Measurements from ENCODE around the gene IL32. TPM values are rescaled to one million over a fixed set of nuclear protein-coding genes. Genes with fewer than 3 reads are reported as not detected.

The IL32 gene
- total RNA-seq, 2 donors from 2014 or later = 265 to 865 TPM

DNA sequence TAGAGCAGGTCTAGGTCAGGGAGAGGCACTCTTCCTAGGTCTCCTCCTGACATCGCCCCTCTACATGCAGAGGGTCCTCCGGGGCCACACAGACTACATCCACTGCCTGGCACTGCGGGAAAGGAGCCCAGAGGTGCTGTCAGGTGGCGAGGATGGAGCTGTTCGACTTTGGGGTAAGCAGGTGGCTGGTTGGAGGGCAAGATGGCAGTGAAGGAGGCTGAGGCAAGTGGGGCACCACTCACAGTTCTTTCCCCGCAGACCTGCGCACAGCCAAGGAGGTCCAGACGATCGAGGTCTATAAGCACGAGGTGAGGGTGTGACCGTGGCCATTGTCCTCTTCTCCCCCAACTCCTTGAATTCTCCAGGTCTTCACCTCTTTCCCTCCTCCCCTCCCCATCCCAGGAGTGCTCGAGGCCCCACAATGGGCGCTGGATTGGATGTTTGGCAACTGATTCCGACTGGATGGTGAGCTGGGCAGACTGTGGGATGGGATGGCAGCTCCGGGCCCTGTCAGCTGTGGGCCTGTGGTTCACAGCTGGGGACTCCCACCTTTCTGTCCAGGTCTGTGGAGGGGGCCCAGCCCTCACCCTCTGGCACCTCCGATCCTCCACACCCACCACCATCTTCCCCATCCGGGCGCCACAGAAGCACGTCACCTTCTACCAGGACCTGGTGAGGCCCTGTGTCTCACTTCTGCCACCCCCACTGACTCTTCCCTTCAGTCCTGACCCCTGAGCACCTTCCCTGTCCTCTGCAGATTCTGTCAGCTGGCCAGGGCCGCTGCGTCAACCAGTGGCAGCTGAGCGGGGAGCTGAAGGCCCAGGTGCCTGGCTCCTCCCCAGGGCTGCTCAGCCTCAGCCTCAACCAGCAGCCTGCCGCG, 38.6 kb upstream of the IL32 start:
- ATAC-seq (no peak), DNase-seq (no peak)

DNA sequence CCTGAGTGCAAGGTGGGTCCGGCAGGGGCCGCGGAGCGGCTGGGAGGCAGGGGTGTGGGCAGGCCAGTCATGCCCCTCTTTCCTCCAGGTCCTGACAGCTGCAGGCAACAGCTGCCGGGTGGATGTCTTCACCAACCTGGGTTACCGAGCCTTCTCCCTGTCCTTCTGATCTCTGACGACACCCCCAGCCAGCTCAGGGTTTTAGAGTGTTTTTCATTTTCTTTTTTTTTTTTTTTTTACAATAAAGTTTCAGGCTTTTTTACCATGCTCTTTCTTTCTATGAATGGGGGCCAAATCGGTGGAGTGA, 38.0 kb upstream of the IL32 start:
- DNase-seq (no peak), ATAC-seq (no peak)
- intact Hi-C loops (cut with DNase I, micrococcal nuclease) = no loop called here

More for the DNA sequence above, 38.6 kb upstream of the IL32 start:
- intact Hi-C loops (cut with DNase I, micrococcal nuclease) = no loop called here

DNA sequence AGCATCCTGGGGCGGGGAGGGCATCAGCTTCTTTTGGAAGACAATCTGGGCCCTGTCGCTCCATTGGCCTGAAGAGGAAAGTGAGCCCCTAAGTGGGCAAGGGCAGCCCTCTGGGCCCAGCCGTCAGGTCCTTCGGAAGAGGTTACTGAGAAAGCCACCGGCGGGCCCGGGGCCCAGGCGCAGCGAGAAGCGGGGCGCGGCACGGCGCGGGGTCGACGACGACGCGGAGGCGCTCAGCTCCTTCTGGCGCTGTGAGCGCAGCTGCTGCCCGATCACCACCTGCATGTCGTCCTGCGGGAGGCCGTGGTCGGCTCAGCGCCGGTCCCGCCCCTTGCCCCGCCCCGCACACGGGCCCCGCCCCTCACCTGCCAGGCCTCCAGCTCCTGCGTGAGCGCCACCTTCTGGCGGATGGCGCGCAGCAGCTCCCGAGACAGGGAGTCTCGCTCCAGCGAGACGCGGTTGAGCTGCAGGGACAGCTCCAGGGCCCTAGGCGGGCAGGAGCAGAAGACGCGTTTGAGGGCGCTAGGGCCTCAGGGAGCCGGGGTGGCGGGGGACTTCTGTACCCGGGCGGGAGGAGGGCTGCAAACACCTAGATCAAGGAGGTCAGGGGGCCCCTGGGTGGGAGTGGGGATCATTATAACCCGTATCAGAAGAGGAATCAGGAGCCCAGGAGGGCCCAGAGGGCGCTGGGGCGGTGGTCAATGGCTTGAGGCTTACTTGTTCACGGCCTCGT, 37.3 kb upstream of the IL32 start:
- ATAC-seq (peak; percentile 61), DNase-seq (peak; percentile 78 to 93)
- intact Hi-C loops (cut with DNase I, micrococcal nuclease) = no loop called here

DNA sequence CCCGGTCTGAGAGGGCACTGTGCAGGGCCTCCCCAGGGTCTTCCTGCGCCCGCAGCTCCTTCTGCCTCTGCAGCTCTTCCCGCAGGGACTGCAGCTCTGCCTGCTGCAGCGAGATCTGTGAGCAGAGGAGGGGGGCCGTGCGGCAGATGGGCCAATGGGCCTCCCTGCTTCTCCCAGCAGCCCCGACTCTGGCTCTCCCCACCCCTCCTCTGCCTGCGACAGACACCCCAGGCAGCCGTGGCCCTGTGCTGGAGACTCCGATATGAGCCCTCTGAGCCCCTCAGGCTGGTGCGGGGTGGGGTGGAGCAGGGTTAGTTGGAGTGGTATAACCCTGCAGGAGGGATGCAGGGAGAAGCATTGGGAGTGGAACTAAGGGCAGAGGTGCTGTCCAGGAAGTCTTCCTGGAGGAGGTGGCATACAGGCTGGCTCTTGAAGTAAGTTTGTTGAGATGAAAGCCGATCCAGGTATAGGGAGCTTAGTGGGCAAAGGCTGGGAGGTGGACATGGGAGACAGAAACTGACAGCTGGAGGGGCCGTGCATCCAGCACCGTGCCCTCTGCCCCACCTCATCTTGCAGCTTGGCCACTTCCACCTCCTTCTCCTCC, 36.6 kb upstream of the IL32 start:
- DNase-seq = no peak
- ATAC-seq = no peak
- intact Hi-C loops (cut with DNase I, micrococcal nuclease) = no loop called here

DNA sequence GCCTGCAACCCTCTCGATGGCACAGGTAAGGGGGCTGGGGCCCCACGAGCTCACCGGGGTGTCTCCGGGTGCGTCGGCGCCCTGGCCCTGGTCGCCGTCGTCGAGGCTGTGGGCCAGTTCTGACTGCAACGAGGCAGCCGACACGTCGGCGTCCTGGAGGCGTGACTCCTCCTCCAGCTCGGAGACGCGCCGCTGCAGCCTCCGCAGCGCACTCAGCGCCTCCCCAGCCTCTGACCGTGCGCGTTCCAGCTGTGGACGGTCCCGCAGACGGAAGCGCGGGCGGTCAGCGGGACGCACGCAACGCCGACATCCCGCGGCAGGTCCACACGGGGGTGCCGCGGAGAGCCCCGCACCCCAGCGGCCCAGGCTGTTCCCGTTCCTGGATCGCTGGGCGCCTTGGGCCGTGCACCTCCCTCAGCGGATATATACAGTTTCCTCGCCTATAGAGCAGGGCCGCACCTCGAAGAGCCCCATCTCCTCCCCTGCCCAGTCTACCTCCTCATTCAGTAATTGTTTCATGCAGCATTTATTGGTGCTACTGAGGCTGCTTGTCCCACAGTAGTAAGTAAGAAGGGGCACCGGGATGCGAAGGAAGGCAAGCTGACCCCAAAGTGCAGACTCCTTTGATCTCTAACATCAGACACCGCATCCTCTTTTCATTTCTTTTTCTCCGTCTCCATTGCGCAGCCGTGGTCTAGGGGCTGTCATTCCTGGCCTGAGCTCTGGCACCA, 35.8 kb upstream of the IL32 start:
- DNase-seq (peak in 1 of 2 donors; percentile 29), ATAC-seq (no peak)
- intact Hi-C loops (cut with DNase I, micrococcal nuclease) = no loop called here

DNA sequence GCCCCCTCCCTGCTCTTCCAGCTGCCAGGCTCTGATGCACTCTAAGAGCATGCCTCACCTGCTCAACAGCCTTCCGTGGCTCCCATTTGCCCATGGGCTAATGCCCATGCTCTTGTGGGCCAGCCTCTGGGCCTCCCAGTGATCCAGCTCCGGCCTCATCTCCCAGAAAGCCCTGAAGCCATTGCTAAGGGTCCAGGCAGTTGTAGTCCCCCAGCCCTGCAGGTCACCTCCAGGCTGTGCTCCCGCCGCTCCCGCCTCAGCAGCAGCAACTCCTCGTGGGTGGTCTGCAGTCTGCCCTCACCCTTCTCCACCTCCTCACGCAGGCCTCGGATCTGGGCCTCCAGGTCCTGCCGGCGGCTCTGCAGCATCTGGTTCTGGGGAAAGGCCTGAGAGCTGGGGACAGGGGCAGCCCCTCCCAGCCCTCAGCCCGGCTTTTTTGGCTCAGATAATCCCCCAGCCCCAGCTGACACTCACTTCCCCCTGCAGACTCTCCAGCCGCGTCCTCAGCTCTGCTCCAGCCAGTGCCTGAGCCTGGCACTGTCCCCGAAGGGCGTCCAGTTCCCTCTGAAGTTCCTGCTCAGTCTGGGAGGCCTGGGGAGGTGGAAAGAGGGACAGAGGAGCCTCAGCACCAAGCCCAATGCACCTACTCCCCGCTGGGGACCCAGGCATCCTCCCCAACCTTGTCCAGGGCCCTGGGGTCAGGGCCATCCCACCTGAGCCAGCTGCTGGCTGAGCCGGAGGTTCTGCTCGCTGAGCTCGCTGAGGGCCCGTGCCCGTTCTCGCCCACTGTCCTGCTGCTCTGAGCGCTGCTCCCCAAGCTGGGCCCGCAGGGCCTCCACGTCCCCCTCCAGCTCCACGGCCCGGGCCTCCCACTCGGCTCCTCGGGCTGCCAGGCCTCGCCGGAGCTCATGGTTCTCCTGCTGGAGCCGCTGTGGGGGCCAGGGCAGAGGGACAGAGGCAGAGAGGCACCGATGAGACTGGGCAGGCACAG, 34.9 kb upstream of the IL32 start:
- no peak for ATAC-seq
- intact Hi-C loops (cut with DNase I, micrococcal nuclease) = no loop called here
- no peak for DNase-seq

DNA sequence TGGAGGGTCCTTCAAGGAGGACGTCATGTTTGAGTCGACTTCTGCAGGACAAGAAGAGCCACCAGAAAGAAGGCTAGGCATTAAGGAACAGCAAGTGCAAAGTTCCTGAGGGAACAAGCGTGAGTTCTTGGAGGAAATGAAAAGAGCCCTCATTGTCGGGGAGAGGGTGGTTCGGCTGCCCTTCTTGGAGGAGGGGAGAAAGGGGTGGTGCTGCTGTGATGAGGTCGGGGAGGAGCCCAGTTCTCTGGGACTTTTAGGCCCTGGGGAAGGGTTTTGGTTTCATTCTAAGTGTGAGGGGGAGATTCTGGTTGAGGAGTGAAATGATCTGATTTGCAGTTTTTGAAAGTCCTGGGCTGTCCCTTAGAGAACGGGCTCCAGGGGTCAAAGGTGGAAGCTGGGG, 32.8 kb upstream of the IL32 start:
- ATAC-seq = no peak
- intact Hi-C loops (cut with DNase I, micrococcal nuclease) = no loop called here

DNA sequence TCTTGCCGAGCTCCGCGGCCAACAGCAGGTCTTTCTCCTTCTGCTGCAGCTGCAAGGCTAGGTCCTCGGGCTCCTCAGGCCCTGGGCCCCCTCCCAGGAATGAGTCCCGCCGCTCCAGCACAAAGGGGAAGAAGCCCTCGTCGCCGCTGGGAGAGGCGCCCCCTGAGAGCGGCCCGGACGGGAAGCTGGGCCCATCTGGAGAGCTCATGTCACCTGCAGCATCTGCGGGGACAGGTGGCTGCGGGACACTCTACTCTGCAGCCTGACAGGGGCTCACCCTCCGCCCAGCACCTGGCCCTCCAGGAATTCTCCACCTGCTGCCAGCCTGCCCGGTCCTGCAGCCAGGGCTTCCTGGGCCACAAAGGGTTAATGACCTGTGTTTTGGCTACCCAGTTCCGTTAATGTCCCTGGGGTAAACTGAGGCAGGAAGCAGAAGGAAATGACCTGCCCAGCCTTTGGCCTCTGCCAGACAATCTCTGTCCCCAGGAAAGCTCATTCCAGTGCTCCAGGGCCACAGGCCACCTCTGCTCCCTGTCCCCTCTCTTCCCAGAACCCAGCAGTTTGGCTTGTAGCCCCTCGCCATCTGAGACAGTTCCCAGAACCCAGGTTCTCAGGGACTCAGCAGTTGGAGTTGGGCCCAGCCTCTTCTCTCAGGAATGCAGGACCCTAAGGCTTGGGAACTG, 30.0 kb upstream of the IL32 start:
- ATAC-seq = no peak
- DNase-seq = peak in 1 of 2 donors; percentile 13
- intact Hi-C loops (cut with DNase I, micrococcal nuclease) = no loop called here

More for the DNA sequence above, 32.8 kb upstream of the IL32 start:
- no peak for DNase-seq

DNA sequence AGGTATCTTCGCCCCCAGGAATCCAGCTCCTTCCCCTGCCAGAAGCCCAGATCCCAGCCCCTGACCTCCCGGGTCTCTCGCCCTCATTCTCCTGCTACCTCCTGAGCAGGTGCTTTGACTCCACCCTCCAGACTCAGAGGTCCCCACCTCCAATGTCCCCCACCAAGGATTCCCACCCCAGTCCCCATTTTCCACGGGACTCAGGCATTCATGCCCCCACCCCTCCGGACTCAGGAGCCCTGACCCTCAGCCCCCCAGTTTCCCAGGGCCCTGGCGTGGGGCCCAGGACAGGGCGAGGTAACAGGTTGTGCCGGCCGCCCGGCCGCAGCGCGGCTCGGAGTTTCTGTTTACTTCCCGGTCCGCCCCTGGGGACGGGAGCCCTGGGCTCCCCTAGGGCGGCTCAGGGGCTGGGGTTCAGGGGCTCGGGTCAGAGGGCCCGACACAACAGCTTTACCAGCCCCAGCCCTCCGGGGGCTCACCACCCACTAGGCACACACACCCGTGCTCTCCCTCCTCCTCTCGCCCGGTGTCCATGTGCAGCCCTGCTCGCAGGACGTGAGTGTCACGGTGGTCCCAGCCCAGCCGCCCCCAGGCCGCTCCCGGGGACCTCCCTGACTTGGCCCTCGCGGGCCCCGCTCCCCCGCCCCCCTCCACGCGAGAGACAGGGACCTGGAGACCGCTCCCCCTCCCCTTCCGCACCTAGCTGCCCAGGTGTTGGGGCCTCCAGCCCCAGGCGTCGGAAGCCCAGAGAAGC, 29.3 kb upstream of the IL32 start:
- peak; percentile 57 for ATAC-seq
- peak; percentile 66 to 69 for DNase-seq
- intact Hi-C loops (cut with DNase I, micrococcal nuclease) = no loop called here

DNA sequence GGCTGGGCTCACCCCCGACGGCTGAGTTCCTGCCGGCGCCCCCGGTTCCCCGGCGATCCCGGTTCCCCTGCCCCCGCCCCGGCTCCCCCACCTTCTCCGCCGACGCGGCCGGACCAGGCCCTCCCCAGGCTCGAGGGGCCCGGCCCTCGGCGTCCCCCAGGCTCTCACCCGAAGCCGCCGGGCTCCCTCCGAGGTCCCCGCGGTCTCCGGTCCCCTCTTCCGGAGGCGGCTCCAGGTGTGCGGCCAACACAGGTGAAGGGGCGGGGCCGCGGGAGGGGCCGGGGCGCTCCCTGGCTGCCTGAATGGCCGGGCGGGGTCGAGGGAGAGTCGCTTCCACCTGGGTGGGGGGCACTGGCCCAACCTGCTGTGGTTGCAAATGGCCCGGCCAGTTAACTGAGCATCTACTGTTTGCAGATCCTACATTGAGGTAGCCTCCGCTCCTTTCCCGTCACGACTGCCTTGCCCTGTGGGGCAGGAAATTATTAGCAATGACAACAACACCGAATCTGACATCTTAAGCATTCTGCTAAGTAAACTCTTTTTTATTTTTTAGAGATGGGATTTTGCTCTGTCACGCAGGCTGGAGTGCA, 28.6 kb upstream of the IL32 start, which contains the start of gene BICDL2:
BICDL2 (minus strand) TSS at position 219 of the 590 bp plus-strand sequence. CDS start 1,448 bp downstream, outside the sequence.
- ATAC-seq (peak; percentile 73), DNase-seq (peak; percentile 89 to 90)
- intact Hi-C loops (cut with DNase I, micrococcal nuclease) = no loop called here

DNA sequence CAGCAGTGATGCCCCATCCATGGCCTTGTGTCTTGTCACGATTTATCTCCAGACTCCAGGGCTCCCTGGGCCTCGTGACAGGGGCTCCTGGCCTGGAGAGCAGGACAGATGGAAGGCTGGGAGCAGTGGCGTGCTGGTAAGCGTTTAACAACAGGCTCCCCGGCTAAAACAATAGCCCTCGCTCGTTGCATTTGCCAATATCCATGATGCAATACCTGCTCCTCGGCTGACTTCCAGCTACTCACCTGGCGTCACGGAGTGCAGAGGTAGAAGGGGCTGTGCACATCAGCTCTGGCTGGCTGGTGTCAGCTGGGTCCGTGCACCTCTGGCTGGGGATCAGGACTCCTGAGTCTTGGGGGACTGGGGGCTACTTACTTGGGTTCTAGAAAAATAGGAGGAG, 27.2 kb upstream of the IL32 start:
- DNase-seq (peak; percentile 69 to 79), ATAC-seq (peak; percentile 47)
- intact Hi-C loops (cut with DNase I, micrococcal nuclease) = no loop called here

DNA sequence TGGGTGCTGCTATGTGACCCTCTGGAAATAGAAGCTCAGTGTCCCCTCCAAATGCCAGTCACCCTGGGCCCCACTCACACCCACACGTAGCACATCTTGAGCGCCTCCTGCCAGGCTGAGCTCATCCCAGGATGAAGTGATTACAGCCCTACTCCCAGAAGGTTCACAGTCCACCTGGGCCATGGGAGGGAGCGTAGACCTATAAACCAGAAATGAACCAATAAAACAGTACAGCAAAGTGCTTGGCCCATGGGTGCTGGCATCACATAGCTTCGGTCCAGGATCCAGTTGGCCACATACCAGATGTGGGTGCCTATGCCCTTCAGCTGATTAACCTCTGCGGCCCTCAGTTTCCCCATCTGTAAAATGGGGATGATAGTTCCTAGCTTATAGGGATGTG, 26.5 kb upstream of the IL32 start:
- peak; percentile 75 to 87 for DNase-seq
- peak; percentile 73 for ATAC-seq
- intact Hi-C loops (cut with DNase I, micrococcal nuclease) = no loop called here

DNA sequence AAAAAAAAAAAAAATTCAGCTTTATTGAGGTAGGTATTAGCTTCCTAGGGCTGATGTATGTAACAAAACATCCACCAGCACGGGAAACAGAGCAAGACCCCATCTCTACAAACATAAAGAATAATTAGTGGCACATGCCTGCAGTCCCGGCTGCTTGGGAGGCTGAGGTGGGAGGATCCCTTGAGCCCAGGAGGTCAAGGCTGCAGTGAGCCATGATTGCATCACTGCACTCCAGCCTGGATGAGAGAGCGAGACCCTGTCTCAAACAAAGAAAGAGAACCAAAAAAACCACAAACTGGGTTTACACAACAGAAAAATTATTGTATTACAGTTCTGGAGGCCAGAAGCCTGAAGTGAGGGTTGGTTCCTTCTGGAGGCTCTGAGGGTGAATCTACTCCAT, 23.1 kb upstream of the IL32 start:
- DNase-seq = no peak
- ATAC-seq = no peak
- intact Hi-C loops (cut with DNase I, micrococcal nuclease) = no loop called here

DNA sequence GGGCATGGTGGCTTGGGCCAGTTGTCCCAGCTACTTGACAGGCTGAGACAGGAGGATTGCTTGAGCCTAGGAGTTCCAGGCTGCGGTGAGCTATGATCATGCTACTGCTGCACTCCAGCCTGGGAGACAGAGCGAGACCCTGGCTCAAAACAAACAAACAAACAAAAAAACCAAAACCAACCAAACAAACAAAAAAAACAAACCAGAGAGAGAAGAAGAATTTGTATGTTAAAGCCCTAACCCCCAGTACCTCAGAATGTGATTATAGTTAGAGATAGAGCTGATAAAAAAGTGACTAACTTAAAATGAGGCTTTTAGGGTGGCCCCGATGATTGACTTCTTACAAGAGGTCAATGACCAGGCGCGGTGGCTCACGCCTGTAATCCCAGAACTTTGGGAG, 20.7 kb upstream of the IL32 start:
- intact Hi-C loops (cut with DNase I, micrococcal nuclease) = no loop called here
- no peak for ATAC-seq
- no peak for DNase-seq

DNA sequence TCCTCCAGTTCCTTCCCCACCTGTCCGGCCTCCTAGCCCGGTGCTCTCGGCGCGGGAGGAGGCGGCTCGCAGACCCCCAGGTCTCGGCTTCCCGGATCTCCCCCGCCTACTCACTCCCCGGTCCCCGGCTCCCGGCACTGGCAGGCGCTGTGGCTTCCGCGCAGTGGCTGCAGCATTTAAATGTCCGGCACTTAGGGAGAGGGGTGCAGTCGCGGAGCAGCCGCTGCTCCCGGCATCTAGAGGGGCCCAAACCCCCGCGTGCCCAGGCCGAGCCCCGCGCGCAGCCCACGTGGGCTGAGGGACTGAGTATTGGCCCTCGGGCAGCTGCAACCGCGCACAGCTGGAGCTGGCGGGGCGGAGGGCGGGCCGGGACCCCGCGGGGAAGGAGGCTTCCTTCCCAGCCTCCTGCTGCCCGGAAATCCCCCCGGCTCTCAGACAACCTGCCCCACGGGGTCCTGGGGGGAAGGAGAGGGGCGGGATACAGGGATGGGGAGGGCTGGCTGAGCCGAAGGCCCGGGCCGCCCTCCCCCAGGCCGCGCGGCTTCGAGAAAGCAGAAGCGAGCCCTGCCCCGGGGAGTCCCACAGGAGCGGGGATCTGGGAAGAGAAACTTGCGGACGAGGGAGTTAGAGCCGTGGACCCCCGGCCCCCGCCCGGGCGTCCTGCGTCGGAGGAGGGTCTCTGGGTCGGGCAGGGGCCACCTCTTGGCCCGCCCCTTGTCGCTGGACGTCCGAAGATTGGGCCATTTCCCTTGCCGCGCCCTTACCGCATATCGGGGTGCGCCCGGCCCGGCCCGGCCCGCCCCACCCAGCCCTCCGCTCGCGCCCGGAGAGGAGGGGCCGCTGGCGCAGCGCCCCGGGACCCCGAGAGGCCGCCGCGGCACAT, 19.4 kb upstream of the IL32 start, which contains the start of gene MMP25:
MMP25 (plus strand) TSS at position 804 of the 883 bp plus-strand sequence. CDS start 357 bp downstream, outside the sequence.
- DNase-seq (peak in 1 of 2 donors; percentile 39), ATAC-seq (peak; percentile 46)
- intact Hi-C loops (cut with DNase I, micrococcal nuclease) = no loop called here
